Activated gamma-delta T cell treated with Interleukin-2 at 50 U/mL for 16 hours (primary cell): Measurements from ENCODE around the gene LRIG1.

Experiments
- DNase-seq: peaks from one replicate; pipeline ENCODE4 v3.0.0-alpha.2; 2020

Gene LRIG1

DNA sequence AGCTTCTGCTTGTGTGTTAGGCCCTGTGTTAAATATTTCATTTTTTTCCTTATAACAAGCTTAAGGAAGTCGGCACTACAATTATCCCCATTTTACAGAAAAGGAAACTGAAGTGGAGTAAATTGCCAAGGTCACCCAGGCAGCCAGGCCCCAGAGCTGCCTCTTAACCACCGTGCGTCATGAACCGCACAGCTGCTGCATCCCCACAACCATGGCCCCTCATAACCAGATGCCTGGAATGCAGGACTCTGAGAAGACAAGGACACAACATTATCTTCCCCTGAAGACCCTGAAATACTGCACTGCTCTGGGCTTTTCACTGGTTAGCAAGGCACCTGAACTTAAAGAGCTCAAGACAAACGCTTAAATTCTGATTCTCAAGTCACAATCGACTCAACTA, 14.6 kb downstream of the LRIG1 start:
- DNase-seq: no peak

DNA sequence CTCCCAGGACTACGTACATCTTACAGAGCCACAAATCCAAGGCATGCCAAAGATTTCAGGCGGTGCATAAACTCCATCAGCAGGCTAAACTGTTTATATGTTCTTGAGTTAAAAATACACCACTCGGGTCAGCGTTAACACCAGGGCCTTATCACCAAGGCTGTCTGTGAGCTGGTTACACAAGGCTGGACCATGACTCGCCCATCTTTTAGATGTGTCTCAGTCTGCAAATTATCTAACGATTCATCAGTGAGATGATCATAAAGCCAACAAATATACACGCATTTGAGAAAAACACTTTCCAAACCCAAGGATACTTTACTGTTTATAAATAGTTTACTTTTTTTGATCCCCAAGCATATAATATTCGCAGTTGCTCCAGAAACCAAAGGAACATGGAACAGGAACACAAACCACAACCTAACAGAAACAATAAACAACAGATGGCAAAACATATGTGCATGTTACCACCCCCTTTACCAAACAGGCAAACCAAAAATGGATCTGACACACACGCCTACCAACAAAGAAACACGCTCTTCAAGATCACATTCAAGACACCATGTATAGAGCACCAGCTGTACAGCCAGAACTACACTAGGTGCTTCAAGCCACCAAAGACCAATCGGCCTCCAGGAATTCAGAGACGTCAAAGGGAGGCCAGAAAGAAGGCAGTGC, 15.4 kb downstream of the LRIG1 start:
- DNase-seq: no peak

DNA sequence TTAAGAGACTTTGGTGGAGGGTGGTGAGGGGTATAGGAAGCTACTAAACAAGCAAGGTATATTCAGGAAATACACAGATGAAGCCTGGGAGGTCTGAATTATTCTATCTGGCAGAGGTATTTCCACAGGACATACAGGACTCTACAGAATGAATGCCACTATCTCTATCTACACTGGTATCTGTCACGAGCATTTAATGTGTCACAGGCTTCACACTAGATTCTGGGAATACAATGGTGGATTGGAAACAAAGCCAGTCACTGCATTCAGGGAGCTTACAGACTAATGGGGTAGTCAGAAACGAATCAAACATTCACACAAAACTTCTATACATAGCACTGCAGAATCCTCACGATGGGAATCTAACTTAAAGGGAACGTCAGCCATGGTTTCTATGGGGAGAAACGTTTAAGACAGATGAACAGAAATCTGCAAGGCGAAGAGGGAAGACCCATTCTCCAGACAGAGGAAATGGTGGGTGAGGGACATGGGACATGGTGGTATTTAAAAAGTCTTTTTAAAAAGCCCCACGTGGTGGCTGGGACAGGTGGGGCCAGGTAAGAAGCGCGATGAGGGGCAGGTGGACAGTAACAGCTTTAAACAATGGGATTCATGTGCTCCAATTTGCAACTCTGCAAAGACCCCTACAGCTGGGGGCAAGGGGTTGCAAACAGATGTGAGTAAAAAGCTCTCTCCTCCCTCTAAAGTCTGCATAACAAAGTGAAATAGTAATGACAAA, 16.5 kb downstream of the LRIG1 start:
- DNase-seq: no peak

DNA sequence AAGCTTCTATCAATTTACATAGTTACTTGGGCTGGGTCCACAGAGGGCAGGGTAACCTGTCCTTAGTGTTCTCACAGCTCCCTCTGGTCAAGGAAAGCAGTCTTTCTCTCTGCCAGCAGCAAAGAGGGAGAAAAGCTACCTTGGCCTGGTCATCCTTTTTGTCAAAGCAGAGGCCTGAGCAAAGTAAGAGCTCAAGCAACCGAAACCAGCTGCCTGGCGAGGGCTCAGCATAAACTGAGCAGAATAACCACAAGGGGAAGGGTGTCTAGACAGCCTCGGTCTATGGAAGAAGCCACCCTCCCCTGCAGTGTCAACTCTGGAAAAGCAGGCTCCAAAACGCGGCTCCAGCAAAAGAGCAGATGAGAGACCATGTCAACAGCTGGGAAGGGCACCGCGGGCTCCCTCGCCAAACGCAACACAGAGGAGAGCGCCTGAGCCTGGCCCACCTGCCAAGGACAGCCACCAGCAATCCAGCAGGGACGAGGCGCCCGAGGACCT, 17.4 kb downstream of the LRIG1 start:
- DNase-seq: no peak

DNA sequence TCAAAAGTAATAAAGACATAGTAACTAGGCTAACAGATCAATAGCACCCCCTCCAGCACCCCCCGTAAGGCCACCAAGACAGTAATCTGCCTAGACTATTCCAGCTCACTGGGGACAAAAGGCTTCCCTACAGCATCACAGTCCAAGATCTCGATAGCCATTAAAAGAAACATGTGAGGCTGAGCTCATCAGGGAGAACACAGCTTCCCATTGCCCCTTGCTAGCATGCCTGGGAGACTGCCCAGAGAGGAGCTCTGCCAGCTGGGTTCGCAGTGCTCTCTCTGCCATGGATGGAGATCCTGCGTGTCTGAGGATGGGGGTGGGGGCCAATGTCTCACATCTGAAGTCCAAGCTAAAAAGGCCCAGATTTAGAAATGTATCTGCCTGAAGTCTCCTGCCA, 17.8 kb downstream of the LRIG1 start:
- no peak for DNase-seq

DNA sequence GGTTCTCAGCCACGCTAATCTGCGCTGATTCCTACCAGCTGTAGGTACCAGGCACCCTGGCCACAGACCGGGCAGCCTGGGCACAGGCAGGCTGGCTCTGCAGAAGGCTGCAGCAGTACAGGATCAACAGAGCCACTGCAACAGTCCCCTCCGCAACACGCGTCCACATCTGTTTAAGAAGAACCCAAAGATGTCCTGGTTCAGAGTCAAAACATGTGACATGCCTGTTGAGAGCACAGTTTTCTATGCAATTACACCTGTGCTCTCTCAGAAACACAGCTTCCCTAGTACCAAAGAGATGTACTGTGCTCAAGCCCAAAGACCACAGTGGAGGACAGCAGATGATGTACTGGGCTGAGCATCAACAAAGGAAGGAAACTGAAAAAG, 18.8 kb downstream of the LRIG1 start:
- no peak for DNase-seq

DNA sequence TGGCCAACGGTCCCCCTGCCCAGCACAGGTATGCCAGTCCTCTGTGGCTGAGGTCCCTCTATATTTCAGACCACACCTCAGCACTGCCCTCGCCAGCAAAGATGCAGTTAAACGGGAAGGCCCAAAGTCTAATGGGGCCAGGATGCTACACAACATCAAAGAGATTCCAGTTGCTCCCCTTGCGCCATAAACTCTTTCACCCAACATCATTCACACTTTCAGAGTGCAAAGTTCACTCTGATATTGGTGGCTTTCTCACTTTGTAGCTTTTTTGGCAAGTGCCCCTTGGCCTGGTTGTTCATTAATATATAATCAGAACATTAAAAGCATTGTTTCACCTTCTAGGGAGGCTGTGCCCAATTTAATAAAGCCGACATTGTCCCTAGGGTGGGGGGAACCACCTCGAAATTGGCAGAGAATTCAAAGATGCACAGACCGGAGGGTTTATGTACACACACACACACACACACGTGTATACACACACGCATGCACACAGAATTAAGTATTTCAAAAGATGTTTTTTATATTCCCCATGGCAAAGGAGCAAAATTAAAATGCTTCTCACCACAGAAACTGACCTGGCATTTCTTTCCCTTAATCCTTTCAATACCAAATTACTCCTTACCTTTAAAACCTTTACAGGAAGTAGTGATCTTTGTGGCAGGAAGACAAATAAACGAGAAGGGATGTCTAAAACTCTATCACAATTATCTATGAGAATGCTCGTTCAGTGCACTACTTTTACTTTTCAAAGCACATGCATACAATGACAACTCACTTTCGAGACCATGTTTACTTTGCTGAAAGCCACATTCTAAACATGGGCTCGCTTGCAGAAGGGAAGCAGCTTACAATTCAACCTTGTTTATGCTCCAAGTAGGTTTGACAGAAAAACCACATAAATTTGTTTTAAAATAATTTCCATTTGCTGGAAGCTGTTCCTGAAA, 19.5 kb downstream of the LRIG1 start:
- no peak for DNase-seq

DNA sequence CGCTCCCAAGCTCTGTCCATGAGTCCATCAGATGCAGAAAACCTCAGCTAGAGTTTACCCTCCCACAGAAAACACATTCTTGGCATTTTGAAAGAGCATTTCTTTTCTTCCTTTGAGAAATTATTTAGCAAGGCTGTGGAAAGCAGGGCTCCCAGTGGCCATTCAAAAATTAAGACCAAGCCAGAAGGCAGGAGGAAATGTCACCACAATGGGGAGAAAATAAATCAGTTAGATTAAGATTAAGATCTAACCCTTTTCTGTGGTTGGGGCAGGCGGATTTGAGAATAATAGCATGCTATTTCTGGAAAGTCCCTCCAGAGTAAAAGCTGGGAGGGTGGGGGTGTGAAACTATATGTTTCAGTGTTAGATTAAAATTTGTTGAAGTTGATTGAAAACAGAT, 20.2 kb downstream of the LRIG1 start:
- no peak for DNase-seq

DNA sequence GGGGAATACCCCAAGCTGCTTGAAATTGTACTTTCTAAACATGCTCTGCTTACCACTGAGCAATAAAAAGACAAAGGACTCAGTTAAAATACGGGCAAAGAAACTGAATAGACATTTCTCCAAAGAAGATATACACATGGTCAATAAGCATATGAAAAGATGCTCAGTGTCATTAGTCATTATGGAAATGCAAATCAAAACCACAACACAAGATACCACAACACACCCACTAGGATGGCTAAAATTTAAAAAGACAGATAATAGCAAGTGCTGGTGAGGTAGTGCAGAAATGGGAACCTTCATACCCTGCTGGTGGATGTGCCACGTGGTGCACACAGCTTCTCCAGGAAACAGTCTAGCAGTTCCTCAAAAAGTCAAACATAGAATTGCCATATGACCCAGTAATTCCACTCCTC, 21.3 kb downstream of the LRIG1 start:
- no peak for DNase-seq

DNA sequence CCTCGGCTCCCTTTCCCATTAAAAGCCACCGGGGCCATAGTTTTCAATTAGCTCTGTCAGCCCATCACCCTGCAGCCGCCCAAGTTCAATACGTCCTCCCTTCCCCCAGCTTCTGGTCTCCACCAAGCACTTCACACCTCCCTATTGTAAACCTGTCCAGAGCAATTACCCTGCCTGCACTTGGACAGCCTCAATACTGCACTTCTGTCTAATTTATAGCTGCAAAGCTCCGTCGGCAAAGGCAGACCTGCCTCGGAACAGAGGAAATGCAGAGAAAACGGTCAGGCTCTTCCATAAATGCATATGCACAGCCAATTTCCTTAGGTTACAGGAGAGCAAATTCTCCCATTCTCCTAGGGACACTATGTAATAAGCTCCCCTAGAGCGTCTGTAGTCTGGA, 21.9 kb downstream of the LRIG1 start:
- no peak for DNase-seq

DNA sequence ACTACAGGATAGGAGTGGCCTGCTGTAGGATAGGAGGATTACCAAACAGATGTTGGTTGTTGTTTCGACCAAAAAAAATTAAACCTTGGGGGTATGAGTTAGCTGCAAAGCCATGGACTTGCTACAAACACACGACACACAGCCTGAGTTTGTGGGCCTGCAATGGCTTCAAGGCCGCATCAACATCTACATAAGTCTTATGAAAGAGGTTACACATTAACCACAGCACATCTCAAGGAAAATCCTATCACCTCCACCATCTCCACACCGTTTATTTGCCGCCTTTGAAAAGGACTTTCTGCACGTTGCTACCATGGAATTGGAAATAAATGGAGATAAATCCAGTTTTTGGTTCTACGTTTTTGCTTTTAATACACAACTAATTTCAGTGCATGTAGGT, 23.0 kb downstream of the LRIG1 start:
- DNase-seq: no peak

DNA sequence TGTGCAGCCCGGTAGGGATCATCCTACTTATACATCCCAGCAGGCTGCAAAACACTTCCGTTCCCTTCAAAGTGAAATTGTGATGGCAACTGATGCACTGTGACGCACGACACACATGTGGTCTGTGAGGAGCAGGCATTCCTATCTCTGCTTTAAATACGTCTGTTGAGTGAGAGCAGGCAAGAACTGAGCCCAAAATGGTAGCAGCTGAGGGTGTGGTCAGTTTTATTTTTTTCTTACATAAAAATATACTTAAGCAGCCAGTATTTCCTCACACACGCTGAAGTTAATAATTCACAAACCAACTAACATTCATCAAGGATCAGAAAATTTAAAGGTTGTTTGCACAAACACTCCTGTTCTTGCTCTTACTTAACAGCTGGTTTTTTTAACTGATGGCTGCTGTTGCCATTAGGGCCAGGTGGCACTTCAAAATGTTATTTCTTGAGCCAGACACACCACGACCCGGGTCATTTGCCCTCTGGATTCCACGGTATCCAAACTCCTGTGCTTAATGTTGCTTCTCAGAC, 23.9 kb downstream of the LRIG1 start:
- no peak for DNase-seq

DNA sequence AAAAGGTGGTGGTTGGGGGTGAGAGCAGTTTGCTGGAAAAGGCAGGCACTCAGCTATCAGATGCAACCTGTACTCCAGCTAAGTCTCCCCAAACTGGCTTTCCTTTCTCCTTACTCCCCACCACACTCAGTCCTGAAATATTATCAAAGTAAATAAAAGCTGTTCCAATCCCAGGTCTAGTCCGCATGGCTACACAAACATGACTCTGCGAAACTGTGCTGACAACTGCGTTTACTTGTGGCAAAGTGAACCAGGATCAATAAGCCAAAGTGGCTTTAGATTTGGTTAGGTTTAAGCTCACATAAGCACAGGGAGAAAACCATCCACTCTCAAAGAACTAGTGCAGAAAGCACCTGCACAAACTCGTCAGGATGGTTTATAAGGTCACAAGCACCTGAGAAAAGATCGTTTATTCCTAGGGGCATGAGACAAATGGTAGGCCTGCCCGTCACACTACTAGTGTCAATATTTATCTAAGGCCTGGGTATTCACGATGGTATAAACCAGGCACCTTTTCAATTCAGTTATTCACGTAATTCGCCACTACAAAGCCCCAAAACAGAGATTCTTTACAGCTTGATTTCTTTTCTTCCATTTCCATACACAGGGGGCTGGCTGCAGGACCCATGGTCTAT, 25.3 kb downstream of the LRIG1 start:
- DNase-seq: no peak

DNA sequence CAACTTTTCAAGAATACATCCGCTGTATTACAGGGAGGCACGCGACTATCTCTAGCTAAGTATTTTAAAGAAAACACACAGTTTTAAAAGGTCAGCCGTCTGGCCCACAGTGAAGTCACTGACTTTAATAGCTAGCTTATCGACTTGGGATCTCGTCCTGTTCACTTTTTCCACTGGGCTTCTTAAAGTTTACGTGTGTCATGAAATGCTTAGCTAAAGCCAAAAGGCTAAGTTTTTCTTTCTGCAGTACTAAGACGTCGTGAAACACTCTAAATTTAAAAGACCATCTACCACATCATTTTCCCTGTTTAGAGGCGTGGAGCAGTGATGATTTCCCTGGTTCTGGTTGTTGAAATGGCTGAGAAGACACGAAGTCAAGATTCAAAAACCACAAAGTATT, 27.1 kb downstream of the LRIG1 start:
- DNase-seq: no peak

DNA sequence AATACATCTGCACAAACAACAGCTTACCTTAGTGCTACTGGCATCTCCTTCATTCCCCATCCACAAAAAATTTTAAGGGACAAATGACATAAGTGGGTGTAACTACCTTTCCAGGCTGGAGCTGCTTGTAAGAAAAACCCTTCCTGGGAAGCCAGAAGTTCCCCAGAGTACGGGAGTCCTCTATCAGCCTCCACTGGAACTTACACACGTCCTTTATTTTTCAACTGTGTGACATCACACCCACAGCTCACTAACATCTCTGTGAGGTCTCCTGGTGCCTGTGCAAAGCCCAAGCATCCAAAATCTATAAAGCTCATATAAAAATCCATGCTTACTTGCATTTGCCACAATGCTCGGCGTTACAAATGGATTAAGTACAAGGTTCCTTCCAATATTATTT, 27.6 kb downstream of the LRIG1 start:
- DNase-seq: no peak

DNA sequence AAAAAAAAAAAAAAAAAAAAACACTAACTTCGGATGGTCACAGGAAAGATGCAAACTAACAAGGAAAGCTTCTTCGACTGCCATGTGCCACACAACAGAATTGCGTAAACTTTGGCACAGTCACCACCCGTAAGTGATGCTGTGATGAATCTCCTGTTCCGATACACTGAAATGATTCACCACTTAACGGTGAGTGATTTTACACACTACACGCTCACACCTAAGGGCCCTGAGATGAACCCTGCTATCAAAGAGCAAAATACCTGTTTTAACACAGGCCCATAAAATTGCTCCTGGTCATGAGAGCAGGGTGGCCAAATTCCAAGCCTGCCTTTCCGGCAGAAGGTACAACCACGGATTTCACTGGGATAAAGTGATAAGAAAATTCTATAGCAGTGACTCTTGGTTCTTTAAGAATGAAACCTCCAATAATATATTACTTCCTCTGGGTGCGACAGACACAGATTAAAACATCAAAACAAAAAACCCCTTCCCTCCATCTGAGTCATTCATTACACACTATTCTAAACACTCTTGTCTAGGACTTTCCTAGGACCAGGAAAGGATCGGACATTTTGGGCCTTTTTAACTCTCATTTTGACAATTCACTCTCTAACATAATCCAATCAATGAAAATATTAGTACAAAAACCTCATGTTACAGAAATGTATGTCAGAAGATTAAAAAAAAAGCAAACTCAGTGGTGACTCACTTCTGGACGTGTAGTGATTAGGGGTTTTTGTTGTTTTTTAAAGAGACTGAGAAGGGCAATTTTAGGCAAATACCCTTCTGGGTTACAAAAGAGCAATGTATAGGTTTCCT, 28.3 kb downstream of the LRIG1 start:
- DNase-seq: no peak

DNA sequence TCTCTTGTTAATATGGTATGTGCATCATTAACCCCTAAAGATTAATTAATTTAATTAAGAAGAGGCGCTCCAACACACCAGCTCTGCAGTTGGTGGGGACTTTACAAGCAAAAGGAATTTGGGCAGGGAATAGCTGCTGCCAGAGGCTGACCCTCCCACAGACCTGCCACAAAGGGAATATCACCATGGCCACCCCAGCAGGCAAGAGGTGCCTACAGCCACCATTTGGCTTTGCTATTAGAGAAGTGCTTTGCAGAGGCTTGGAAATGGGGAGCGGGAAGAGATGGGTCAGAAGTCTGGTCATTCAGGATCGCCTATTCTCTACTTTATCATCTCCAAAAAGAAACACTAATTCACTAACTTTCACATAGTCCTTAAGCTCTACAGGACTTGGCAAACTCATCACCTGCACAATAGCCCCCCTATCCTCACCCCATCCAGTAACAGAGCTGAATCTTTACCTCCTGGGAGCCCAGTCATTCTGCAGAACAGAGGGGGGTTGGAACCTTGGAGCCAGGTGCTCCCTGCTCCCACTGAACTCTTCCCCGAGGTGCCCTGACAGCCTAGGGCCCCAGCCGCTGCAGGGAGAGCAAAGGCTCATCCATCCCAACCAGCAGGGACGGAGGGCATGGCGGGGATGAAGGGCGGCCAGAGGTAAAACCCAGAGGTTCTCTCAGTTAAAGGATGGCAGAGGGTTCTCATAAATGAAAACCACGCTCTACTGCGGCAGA, 29.7 kb downstream of the LRIG1 start:
- DNase-seq: no peak

DNA sequence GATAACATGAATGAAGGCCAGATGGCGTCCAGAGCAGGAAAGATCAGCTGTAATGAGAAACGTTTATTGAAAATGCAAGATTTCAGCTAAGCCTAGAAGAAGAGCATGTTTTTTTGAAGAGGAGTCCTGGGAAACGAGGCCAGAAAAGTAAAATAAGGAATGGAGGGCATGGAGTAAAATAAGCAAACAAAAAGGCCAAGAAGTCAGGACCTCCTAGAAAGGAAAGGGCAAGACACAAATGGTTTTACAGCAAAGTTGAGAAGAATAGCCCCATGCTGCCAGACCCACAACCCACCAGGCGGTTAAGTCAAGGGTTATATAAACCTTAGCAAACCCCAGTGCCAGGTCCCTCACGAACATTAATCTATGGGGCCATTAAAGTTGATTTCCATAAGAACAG, 30.5 kb downstream of the LRIG1 start:
- DNase-seq: no peak

DNA sequence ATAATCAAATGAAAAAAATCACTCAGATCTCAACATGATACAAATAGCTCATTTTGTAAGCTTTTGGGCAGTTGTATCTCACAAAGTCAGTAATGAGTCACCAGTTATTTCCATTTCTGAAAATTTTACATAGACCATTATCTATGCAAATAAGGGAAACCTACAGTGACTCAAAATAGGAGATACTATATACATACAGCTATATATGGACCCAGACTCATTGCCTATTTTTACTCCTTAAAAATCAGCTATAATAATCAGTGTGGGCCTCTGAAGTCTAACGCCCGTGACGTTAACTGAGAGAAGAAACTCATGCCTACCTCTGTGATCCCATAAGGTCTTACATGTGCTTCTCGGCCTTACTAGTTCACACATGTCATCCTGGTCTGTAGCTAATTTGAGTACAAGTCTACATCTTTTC, 31.6 kb downstream of the LRIG1 start:
- DNase-seq: no peak

DNA sequence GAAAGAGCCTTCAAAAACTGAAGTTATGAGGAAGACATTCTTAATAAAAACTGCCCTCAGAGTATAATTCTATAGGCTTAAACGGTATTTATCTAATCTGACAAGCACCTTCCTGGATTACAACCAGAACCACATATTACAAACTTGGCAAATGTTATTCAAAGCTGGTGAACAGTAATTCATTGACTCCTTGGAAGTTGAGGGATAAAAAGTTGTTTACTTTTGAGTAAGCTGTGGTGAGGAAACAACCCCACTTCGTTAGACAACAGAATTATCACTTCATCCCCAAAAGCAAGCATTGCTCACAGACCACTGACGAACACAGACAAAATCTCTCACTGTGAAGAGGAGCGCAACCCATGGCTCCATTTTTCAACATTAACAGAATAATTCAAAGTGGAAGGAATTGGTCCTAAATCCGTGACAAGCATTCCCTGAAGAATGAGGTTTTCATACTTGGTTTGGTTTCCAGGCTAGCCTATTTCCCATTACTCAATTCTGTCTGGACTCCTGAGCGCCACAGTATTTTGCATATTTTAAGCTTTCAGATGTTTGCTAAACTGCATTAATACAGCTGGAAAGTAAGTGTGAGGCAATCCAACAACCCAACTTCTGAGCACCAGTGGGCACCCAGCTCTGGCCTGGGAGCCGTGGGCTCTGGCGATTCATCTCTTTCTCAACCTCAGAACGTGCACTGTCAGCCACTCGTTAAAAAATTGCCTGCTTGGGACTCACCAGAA, 32.7 kb downstream of the LRIG1 start:
- no peak for DNase-seq
